Activated T-helper 1 cell treated with Interleukin-2 at 50 U/mL for 16 hours (primary cell): ENCODE results near the gene SIRT5.

Experiments
- DNase-seq: peaks from one replicate; pipeline ENCODE4 v3.0.0-alpha.2; 2020; ENCODE audit warnings: low read depth

SIRT5 gene

DNA sequence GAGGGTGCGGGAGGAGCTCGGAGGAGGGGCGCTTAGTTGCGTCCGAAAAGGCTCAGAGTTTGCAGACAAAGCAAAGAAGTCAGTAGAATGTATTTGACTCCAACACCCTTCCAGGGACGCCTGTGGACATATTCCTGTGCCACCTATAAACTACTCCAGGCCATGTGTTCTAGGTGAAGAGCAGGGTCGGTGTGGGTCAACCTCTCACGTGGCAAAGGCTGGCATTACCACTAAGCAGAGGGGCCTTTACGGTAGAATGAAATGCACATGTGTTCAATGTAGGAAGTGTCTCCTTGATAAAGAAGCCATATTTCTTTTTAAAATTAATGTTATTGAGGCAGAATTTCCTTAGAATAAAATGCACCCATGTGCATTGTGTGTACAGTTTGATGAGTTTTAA, 15.4 kb downstream of the SIRT5 start:
- no peak for DNase-seq

DNA sequence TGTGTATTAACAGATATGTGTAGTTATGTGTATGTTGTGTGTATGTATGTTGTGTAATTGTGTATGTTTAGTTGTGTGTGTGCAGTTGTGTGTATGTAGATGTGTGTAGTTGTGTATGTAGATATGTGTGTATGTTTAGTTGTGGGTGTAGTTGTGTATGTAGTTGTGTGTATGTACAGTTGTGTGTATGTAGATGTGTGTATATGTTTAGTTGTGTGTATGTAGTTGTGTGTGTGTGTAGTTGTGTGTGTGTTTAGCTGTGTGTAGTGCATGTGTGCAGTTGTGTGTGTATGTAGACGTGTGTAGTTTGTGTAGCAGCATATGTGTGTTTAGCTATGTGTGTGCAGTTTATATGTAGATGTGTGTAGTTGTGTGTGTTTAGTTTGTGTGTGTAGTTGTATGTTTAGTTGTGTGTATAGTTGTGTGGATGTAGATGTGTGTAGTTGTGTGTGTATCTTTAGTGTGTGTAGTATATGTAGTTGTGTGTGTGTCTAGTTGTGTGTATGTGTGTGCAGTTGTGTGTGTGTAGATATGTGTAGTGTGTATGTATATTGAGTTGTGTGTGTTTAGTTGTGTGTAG, 16.3 kb downstream of the SIRT5 start:
- DNase-seq: no peak

DNA sequence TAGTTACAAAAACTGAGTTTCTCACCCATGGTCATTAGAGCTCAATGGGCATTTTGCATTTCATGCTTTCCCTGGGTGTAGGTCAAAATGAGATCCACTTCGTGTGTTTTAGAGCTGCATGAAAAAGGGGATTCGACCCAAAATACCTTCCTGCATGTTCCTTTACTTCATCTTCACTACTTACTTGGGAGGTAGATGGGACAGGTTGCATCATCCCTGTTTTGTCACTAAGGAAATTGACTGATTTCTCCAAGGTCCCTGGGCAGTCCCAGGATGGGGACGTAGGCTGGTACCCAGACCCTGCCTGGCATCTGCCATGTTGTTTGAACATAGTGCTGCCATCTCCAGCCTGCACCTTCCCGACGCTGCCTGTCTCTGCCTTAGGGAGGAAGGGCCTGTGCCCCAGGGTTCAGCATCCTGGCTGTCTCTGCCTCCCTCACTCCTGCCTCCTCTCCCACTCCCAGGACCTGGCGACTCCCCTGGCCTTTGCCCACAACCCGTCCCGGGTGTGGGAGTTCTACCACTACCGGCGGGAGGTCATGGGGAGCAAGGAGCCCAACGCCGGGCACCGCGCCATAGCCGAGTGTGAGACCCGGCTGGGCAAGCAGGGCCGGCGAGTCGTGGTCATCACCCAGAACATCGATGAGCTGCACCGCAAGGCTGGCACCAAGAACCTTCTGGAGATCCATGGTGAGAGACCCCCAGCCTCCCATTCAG, 17.0 kb downstream of the SIRT5 start:
- DNase-seq: no peak

DNA sequence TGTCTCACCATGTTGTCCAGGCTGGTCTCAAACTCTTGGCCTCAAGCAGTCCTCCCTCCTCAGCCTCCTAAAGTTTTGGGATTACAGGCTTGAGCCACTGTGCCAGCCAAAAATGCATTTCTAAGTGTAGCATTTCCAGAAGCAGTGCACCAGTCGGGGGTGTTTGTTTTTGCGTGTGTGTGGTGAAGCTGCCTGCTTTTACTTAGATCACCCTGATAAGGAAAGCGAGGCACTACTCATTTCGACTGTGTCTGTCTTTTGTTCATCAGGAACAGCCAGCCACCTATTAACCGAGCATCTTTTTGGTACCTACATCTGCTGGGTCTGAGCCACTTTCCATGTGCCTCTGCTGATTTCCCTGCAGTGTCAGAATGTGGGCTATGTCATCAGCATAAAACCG, 18.7 kb downstream of the SIRT5 start:
- no peak for DNase-seq

DNA sequence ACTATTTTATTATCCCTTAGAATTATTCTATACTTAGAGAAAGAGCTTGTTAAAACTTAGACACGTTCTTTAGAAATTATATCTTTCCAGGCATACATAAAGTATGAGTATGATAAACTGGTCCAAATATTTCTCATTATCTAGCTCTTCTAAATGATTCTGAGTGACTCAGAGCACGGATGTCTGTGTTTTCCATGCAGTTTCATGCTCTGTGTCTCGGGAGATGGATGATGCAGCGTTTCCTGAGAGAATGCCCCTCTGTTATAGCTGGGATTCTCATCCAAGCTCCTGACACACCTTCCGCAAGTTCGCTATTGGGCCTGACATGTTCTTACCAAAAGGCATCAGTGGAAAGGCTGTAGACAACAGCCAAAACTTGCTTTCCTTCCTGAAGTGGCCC, 19.3 kb downstream of the SIRT5 start:
- DNase-seq: no peak

DNA sequence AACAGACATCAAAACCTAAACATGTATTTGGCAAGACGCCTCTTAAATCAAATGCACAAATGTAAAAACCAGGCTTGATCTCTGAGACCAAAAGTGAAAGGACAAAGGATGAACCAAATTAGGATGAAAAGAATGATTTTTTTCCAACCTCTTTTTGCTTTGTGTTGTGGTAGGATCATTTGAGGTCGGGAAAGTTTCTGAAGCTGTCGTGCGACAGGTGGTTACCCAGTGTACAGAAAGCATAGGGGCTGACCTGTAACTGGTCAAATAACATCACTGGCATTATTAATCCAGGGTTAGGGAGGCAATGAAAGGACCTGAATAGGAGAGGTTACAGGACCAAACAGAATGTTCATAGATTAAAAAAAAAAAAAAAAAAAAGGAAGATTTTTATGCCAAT, 22.7 kb downstream of the SIRT5 start:
- DNase-seq: no peak

DNA sequence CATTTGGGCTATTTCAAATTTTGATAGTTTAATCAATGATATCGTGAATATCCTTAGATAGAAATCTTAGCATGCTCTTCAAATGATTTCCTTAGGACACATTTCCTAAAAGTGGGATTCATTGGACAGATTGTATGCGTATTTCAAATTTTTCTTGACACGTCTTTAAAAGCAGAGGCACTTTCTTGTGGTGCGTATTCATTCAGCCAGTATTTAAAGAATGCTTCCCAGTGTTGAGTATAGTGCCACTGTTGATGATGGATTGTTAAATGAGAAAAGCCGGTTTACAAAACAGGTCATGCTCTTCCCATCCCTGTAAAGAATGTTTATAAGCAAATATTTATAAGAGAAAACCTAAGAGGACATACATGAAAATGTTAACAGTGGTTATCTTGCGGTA, 25.6 kb downstream of the SIRT5 start:
- no peak for DNase-seq

DNA sequence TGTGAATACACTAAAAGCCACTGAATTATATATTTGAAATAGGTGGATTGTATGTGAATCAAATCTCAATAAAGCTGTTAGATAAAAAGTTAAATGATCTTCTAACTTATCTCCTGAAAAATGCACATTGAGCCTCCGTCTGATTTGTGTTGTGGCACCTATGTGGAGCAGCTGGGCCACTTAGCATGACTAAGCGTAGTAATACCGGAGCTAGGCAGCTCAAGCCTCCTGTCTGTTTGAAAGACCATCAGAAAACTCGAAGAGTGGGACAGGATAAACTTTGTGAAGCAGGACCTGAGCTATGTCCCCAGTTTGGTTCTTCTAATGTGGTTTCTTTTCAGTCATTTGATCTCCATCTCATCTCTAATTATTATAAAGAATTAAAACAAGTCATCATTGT, 29.7 kb downstream of the SIRT5 start:
- no peak for DNase-seq

DNA sequence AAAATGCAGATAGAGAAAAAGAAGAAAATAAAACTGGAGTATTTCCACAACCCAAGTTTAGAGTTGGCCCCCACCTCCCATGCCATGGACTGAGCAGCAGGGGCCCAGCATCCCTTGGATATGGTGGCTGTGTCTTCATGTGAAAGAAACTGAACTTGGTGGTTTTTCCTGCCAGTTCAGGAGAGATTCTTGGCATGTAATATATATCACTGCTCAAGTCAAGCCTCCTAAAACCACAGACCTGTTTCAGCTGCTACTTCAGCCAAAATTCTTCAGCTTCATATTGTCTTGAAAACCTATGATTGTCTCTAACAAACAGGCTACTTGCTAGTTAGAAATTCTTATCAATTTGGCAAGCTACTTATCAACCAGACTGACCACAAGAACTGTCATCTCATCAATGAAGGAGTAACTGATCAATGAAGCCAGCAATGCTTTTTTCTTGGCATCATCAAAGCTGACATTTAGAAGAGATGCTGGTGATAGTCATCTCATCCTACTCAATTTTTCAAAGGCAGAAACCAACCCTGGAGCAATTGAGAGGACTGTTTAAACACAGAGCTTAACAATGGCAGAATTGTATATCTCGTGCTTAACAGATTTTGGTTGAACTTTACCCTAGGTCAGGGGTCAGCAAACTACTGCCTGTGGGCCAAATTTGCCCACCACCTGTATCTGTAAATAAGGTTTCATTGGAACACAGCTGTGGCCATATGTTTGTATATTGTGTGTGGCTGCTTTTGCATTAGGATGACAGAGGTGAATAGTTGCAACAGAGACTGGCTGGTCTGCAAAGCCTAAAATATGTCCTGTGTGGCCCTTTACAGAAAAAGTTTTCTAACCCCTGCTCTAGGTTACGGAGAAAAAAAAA, 30.4 kb downstream of the SIRT5 start:
- no peak for DNase-seq

DNA sequence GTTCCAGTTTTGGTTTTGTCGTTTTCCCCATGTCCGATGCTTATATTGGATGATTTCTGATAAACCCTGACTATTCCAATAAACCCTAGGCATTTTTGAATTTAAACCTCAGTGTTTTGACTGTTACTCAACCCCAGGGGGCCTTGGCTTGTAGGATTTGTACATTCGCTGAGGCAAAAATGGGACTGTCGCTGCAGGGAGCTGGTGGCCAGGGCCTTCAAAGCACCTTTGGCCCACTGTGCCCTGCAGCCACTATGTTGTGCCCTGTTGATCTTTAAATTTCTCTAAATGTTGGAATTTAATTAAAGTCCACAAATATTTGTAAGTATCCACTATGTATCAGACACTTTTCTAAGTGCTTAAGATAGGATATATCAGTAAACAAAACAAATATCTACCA, 31.2 kb downstream of the SIRT5 start:
- DNase-seq: no peak

DNA sequence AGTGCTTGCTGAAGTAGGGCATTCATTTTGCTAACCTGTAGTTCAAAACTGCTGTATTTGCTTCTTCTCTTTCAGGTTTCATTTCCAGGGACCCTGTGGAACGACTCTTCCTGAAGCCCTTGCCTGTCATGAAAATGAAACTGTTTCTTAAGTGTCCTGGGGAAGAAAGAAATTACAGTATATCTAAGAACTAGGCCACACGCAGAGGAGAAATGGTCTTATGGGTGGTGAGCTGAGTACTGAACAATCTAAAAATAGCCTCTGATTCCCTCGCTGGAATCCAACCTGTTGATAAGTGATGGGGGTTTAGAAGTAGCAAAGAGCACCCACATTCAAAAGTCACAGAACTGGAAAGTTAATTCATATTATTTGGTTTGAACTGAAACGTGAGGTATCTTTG, 37.3 kb downstream of the SIRT5 start:
- no peak for DNase-seq

DNA sequence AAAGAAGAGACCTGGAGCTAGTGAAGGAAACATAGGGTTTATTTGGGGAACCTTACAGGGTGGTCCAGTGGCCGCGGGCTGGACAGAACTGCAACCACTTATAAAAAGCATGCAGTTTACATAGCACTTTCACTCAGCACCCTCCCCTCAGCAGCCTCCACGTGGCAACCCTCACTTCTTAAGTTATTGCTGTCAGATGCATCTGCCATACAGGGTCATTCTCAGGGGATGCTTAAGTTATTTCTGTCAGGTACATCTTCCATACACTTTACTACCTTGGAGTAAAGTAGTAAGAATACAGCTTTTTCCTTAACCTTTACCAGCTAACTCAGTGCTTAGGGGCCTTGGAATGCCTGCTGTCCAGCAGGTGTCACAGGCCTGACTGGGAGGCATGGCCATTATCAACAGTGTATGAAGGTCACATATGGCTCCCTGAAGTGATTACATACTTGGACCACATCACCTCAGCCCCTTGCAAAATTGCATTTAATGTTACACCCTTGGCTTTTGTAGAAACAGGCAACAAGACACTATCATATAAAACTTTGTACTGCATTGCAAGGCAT, 38.7 kb downstream of the SIRT5 start:
- no peak for DNase-seq

DNA sequence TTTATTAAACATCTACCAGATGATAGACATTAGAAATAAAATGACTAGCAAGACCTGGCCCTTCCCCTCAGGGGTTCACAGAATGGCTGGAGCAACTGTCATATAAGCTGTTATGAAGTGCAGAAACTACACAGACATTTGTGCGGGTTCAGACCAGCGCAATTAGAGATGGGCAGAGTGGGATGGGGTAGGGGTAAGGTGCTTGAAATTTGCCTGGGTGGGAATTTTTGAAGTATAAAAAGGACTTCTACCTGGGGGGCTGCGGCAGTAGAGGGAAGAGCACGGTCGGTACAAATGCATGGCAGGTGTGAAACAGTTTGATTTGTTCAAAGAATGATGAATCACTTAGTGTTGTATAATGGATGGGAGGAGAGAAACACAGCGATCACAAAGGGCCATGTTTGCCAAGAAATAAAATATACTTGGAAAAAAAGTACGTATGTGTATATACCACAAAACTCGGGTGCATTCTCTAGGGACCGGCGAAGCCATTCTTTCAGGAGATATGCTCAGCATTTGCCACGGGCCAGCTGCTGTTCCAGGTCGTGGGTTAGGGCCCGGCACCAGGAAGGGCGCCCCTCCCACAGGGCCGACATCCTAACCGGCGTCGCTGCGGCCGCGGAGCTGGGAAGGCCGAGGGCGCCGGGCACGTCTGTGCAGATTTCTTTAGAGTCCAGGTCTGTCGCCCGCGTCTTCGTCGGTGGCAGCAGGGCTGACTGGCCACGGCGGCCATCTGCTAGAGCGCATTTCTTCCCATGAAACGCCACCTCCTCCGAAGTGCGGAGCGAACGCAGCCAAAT, 39.9 kb downstream of the SIRT5 start:
- DNase-seq: no peak

DNA sequence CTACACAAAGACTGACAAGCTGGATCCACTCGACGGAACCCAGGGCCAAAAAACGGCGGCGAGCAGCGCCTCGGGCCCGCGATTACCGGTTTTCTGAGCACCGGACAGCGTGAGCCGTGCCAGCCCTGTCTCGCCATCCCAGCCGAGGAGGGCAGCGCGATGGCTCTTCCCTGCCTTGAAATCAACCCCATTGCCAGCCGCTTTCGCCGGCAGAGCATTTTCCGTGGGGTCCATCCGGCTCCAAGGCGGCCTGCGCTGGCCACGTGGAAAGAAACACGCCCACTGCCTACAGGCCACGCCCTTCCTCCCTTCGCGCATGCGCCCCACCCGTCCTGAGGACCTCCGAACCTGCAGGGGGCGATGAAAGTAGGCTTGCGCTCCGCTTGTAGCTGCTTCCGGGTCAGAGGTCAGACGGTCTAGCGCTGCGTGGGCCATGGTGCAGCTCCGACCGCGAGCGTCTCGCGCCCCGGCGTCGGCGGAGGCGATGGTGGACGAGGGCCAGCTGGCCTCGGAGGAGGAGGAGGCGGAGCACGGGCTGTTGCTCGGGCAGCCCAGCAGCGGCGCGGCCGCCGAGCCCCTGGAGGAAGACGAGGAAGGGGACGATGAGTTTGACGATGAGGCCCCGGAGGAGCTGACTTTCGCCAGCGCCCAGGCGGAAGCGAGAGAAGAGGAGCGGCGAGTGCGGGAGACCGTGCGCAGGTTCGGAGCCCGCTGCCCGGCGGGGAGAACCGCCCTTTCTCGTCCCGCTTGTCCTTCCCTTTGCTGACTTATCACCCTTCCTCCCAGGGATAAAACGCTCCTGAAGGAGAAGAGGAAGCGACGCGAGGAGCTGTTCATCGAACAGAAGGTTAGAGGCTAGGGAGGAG, 40.8 kb downstream of the SIRT5 start, which contains the start of gene NOL7:
Gene NOL7, plus strand, starts transcription at position 410 of the 866 bp plus-strand sequence. Its CDS starts 24 bp downstream, at position 434.
- peak; percentile 97 for DNase-seq

DNA sequence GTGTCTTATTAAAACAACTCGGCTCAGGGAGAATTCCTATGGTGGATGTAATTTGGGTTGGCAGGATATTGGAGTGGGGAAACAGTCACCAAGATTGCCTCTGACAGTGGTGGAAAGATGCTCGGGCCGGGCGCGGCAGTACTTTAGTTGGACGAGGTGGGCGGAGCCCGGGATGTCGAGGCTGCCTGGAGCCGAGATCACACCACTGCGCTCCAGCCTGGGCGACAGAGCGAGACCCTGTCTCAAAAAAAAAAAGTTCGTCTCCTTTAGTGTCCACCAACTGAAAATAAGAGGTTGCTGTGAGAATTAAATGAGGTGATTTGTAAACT, 41.4 kb downstream of the SIRT5 start:
- peak; percentile 17 for DNase-seq

DNA sequence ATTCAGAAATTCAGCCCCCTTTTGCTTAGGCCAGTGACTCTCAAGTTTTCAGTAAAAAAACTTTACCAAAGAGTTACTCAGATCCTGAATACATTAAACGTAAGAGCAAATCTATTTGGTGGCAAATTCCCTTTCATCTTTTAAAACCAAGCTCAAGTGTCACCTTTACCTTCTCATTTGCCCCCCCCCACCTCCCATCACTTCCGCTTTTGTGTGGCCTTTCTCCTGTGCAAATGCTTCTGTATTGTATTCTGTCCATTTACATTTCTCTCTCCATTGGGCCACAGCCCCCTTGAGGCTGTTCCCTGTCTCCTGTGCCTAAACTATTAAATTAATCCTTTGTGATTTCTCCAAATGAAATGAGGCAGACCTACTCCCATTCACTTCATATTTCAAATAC, 42.7 kb downstream of the SIRT5 start:
- DNase-seq: no peak

DNA sequence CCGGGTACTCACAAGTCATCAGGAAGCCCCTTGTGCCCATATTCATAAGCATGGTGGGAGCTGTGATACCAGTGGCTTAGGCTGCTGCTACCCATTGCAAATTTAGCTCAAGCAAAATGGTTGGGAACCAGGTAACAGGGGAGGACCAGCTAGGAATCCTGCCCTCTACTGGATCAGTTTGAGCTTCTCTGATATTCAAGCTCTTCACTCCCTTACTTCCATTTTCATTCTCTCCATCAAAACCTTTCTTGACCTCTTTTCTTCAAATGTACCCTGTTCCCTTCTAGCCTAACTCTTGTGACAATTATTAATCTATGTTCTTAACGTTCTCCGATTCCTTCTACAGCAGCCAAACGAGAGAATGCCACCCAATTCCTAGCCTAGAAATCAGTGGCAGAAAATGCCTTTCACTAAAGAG, 50.5 kb downstream of the SIRT5 start:
- DNase-seq: no peak

DNA sequence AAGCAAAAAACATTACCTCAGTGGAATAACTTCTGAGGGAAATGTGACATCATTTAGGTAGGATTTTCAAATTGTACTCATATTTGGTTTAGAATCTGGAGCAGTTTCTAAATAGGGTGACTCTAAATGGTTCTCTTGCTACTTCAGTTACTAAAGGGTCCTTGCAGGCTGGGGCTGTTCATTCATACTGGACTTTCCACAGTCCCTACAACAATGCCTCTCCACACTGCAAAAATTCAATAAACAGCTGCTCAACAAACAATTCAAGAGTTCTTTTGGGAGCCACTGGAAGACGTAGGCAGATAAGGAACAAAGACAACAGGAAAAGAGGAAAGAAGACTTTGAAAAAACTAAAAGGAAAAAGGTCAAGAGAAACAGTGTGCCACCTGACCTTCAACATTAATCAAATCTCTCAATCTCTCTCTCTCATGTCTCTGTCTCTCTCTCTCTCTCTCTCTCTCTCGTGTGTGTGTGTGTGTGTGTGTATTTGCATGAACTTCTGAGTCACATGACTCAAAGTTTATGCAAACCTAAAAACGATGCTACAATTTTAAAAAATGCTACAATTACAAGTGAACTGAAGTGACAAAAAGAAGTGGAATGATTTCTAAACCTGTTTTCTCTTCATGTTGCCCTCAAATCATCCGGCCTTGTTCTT, 55.2 kb downstream of the SIRT5 start:
- DNase-seq: no peak

DNA sequence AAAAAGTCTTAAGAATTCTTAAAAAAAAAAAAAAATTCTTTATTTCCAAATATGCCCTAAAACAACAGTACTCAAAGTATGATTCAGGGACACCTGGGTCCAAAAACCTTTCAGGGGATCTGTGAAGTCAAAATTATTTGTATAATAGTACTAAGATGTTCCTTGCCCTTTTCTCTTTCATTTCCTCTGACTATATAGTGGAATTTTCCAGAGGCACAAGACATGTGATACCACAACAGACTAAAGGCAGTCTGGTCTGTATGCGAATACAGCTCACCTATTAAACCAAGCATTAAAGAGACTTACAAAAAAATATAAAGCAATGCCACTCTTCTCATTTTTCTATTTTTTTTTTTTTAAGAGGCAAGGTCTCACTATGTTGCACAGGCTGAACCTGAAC, 56.1 kb downstream of the SIRT5 start:
- DNase-seq: no peak

DNA sequence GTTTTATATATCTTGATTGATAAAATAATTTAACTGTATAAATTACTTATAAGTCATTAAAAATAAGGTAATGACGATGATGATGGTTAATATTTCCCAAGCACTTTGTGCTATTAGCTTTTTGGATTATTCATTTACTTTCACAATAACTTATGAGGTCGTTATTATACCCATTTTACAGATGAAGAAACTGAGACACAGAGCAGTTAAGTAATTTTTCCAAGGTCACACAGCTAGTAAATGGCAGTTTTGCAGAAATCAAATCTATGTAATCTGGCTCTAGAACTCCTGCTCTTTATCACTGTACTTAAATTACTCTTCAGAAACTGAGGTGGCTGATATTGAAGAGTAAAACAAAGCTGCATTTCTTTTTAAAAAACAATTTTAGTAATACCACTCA, 58.9 kb downstream of the SIRT5 start:
- DNase-seq: no peak
